GM10266 (cell line): ENCODE measurements around the gene ASXL1.
A peak's percentile ranks its signal among the peaks of the same experiment; 100 is the strongest.

ENCODE experiments used
- DNase-seq: peaks from one replicate; pipeline ENCODE4 v3.0.0; 2012; ENCODE audit errors: extremely low spot score
- CTCF ChIP-seq: IDR thresholded peaks from 2 replicates; pipeline ENCODE4 v1.5.1; 2012; ENCODE audit warnings: mild to moderate bottlenecking, low read depth; ENCODE audit not compliant: control insufficient read depth, insufficient read depth; ENCODE audit errors: missing control alignments

The ASXL1 gene

GRCh38 chr20:32473231-32474008 lies 115.3 kb downstream of the ASXL1 start:
- no peak for DNase-seq
- no peak for TF ChIP-seq CTCF

- no peak for DNase-seq
- no peak for TF ChIP-seq CTCF
Observed at GRCh38 chr20:32474009-32474716, 116.0 kb downstream of the ASXL1 start.

GRCh38 chr20:32474717-32474966 lies 116.5 kb downstream of the ASXL1 start:
- DNase-seq: no peak
- TF ChIP-seq CTCF: no peak

GRCh38 chr20:32474967-32475811 lies 117.1 kb downstream of the ASXL1 start:
- no peak for TF ChIP-seq CTCF
- peak; percentile 90 for DNase-seq

GRCh38 chr20:32476684-32477593 lies 118.8 kb downstream of the ASXL1 start:
- no peak for DNase-seq
- no peak for TF ChIP-seq CTCF

GRCh38 chr20:32477594-32478512 lies 119.7 kb downstream of the ASXL1 start:
- TF ChIP-seq CTCF: no peak
- no peak for DNase-seq
